Left ventricle myocardium inferior (tissue), 1 donor: ENCODE data around the gene KLHL33. TPM values are rescaled to one million over a fixed set of nuclear protein-coding genes. Genes with fewer than 3 reads are reported as not detected.

Experiments
- DNase-seq: peaks from one replicate; pipeline ENCODE4 v3.0.0-alpha.2; 2020
- H3K27ac ChIP-seq: fragments of 200-600 bp; replicated peaks from 2 replicates; pipeline ENCODE4 v1.8.0; 2021
- H3K27me3 ChIP-seq: fragments of 200-600 bp; 2 replicates; pipeline ENCODE4 v1.8.0; 2021; ENCODE audit warnings: low read depth
- H3K36me3 ChIP-seq: fragments of 200-600 bp; 2 replicates; pipeline ENCODE4 v1.8.0; 2021
- H3K4me1 ChIP-seq: fragments of 200-600 bp; 2 replicates; pipeline ENCODE4 v1.8.0; 2021
- H3K4me3 ChIP-seq: fragments of 200-600 bp; 2 replicates; pipeline ENCODE4 v1.8.0; 2021; ENCODE audit warnings: mild to moderate bottlenecking, moderate library complexity
- H3K9me3 ChIP-seq: fragments of 200-600 bp; replicated peaks from 2 replicates; pipeline ENCODE4 v1.8.0; 2021
- intact Hi-C: fragments of 100-400 bp; cut with micrococcal nuclease; formaldehyde crosslinking; loops from one replicate; pipeline ENCODE4 v1.11.0; 2022
- total RNA-seq: library from RNA; stranded (reverse); fragmentation: NEBNext Ultra II Directional; extraction: Animal tissue kit (Norgen Biotek cat#: 25700); gene quantifications from one replicate; pipeline ENCODE4 v1.2.1, GENCODE V29; 2021
- TF ChIP-seq, protein P1 (sequence below): fragments of 200-600 bp; IDR thresholded peaks from 2 replicates; pipeline ENCODE4 v1.8.0; 2021; ENCODE audit warnings: antibody characterized with exemption, mild to moderate bottlenecking, borderline replicate concordance
- donor health status: DM: no; HTN: yes; CAD: no; lungs with severe emphysema.

Gene KLHL33
- total RNA-seq, 1 donor from 2014 or later = 0.33 TPM

DNA sequence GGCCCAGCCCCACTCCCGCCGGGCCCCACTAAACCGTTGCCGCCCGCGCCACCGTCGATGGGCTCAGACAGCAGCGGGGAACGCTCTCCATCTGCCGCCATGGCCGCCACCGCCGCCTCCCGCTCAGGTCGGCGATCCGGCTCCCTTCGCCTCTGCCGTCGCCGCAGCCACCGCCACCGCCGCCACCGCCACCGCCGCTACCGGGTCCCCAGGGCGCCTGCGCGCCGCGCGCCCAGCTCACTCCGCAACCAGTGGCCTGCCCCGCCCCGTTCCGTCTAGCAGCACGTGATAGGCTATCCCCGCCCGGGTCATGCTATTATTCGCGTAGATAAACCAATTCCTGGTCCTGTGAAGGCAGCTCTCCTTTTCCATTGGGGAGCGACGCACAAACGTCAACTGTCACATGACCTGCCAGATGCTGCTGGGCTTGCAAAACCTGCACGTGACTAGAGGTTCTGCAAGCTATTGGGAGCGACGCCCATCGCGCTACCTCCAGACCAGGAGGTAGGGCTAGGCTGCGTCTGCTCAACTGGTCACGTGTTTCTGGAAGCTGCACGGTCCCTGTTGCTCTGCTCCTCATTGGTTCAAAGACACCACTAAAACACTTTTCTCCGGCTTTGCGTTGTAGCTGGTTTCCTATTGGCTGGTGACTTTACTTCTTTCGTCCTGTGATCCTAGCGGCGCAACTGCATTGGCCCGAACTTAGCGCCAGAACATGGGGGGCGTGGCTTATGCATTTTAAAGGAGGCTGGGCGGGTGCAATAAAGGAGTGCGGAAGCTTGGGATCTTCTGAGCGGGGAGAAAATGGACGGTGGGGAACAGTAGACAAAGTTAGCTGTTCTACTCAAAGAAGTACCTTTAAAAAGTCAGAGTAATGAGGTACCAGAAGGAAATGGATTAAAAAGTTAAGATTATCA lies 25.5 kb upstream of the KLHL33 start, which contains the start of gene PIP4P1:
TSS of gene PIP4P1 (minus strand) at position 210 of the 917 bp plus-strand sequence. CDS start at position 101, 109 bp downstream.
- H3K9me3 ChIP-seq = no peaks in the 10 kb centered on the region
- peaks cover 33% of the 10 kb centered on the region for H3K36me3 ChIP-seq
- TF ChIP-seq, protein P1, sequence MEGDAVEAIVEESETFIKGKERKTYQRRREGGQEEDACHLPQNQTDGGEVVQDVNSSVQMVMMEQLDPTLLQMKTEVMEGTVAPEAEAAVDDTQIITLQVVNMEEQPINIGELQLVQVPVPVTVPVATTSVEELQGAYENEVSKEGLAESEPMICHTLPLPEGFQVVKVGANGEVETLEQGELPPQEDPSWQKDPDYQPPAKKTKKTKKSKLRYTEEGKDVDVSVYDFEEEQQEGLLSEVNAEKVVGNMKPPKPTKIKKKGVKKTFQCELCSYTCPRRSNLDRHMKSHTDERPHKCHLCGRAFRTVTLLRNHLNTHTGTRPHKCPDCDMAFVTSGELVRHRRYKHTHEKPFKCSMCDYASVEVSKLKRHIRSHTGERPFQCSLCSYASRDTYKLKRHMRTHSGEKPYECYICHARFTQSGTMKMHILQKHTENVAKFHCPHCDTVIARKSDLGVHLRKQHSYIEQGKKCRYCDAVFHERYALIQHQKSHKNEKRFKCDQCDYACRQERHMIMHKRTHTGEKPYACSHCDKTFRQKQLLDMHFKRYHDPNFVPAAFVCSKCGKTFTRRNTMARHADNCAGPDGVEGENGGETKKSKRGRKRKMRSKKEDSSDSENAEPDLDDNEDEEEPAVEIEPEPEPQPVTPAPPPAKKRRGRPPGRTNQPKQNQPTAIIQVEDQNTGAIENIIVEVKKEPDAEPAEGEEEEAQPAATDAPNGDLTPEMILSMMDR = no peak
- intact Hi-C loops = no loop called here
- H3K4me1 ChIP-seq = peaks cover 43% of the 10 kb centered on the region
- H3K4me3 ChIP-seq = peak within 1 kb of the TSS; percentile 98
- peak; percentile 99 for DNase-seq
- H3K27ac ChIP-seq = peak within 1 kb of the TSS; percentile 93
- no peaks in the 10 kb centered on the region for H3K27me3 ChIP-seq

DNA sequence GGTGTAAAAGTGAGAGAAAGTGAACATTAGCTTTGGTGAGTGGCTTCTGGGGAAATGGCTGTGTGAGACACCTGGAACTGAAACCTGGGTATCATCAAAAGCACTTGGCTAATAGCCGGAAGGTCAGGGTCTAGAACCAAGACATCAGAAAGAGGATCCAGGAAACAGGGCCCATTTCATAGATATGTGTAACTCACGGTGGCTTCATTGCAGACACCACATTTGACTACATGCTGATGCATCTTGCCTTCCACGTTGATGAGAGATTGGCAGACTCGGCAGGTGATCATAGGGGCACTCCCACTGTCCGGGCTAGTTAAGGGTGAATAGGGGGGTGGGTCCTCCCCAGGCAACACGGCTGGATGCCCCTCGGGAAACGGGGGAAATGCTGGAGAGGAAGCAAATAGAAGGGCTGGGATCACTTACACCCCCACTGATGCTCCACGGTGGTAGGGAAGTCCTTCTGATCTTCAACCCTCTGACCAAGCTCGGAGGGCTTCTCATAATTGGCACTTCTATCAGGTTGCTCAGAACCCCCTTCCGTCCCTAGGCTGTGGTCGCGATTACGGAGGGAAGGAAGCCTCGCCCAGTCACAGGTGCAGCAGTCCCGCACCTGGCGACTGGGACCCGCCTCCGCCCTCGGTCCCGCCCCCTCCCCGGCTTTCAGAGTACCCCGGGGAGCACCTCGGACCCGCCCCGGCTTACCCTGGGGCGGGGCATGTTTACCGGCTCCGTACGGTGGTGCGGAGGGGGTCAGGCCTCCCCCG lies 24.7 kb upstream of the KLHL33 start:
- Histone ChIP-seq H3K27ac (peak overlapping the region; percentile 93), H3K36me3 (peaks cover 36% of the 10 kb centered on the region), H3K27me3 (no peaks in the 10 kb centered on the region), H3K4me1 (peaks cover 51% of the 10 kb centered on the region), H3K9me3 (no peaks in the 10 kb centered on the region), H3K4me3 (peak overlapping the region; percentile 98)
- TF ChIP-seq, protein P1 = no peak
- intact Hi-C loops = no loop called here
- no peak for DNase-seq

DNA sequence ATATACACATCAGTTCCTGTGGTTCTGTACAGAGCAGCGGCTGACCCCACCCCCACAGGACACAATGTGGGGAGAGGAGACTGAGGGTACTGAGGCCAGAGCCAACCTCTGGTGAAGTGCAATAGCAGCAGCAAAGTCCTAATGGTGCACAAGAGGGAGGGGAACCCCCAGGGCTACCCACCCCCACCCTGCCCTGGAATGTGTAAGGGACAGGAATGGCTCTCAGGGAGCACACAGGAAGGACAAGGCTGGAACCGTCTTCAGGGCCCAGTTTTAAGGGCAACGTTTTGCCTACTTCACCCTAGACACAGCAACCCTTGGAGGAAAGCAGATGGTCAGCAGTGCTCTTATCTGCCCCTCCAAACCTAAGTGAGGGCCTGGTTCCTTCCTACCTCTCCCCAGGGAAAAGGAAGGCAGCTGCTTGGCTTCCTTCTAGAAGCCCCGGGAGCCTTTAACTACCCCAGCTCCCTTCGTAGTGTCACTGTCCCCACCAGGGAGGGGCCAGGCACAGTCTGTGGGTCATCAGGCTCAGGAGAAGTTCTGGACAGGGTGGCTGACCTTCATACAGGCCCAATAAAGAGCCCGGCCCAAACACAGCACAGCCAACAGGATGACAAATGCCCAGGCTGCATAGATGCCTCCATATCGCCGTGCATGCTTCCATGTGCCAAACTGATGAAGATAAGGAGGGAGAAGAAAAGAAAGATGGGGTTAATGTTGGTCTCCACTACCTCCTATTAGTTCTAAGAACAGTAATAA lies 22.2 kb upstream of the KLHL33 start:
- intact Hi-C loops = no loop called here
- no peak overlapping the region for H3K27ac ChIP-seq
- H3K4me1 ChIP-seq = peaks cover 71% of the 10 kb centered on the region
- peaks cover 36% of the 10 kb centered on the region for H3K36me3 ChIP-seq
- H3K4me3 ChIP-seq = no peak overlapping the region
- TF ChIP-seq, protein P1 = no peak
- H3K9me3 ChIP-seq = no peaks in the 10 kb centered on the region
- DNase-seq = no peak
- H3K27me3 ChIP-seq = no peaks in the 10 kb centered on the region

DNA sequence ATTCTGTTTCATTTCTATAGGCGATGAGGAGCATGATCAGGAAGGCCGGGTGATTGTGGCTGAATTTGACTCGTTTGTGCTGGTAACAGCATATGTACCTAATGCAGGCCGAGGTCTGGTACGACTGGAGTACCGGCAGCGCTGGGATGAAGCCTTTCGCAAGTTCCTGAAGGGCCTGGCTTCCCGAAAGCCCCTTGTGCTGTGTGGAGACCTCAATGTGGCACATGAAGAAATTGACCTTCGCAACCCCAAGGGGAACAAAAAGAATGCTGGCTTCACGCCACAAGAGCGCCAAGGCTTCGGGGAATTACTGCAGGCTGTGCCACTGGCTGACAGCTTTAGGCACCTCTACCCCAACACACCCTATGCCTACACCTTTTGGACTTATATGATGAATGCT lies 21.0 kb upstream of the KLHL33 start:
- intact Hi-C loops = no loop called here
- Histone ChIP-seq H3K27me3 (no peaks in the 10 kb centered on the region), H3K4me1 (peaks cover 77% of the 10 kb centered on the region), H3K4me3 (no peak overlapping the region), H3K36me3 (peaks cover 45% of the 10 kb centered on the region), H3K27ac (no peak overlapping the region), H3K9me3 (no peaks in the 10 kb centered on the region)
- no peak for DNase-seq
- TF ChIP-seq, protein P1 = no peak
